Activated CD8-positive, alpha-beta T cell treated with anti-CD3 and anti-CD28 coated beads for 36 hours (primary cell): ENCODE results near the gene SLC12A3. TPM values are rescaled to one million over a fixed set of nuclear protein-coding genes. Genes with fewer than 3 reads are reported as not detected.
A peak's percentile ranks its signal among the peaks of the same experiment; 100 is the strongest.

Experiments used
- ATAC-seq: fragments of 200-7000 bp; cut with Tn5 transposase; one replicate; pipeline ENCODE4 v1.10.0; 2021; ENCODE audit warnings: mild to moderate bottlenecking, moderate library complexity
- CTCF ChIA-PET: fragments of 350-600 bp; sonication (Branson Sonifier 250); formaldehyde crosslinking; loops from one replicate; lab custom pipeline; 2021; ENCODE audit warnings: antibody characterized with exemption; lab: Charles Lee
- POLR2A ChIA-PET: fragments of 350-600 bp; sonication (Branson Sonifier 250); formaldehyde crosslinking; loops from one replicate; lab custom pipeline; 2021; ENCODE audit warnings: antibody characterized with exemption; lab: Charles Lee
- DNase-seq: peaks from one replicate; pipeline ENCODE4 v3.0.0-alpha.2; 2020
- H3K27ac Mint-ChIP-seq: one replicate; pipeline ENCODE4 v1.8.0; 2021; ENCODE audit warnings: mild to moderate bottlenecking, mixed read lengths
- H3K27me3 Mint-ChIP-seq: one replicate; pipeline ENCODE4 v1.8.0; 2021; ENCODE audit warnings: mixed read lengths
- H3K36me3 Mint-ChIP-seq: one replicate; pipeline ENCODE4 v1.8.0; 2021; ENCODE audit warnings: low read depth, mixed read lengths
- H3K4me1 Mint-ChIP-seq: one replicate; pipeline ENCODE4 v1.8.0; 2021; ENCODE audit warnings: low read depth, mixed read lengths
- H3K4me3 Mint-ChIP-seq: one replicate; pipeline ENCODE4 v1.8.0; 2021; ENCODE audit warnings: mild to moderate bottlenecking, moderate library complexity, mixed read lengths
- H3K9me3 Mint-ChIP-seq: one replicate; pipeline ENCODE4 v1.8.0; 2021; ENCODE audit warnings: mixed read lengths
- CTCF ChIP-seq: fragments of 200-600 bp; IDR thresholded peaks from one replicate; pipeline ENCODE4 v1.8.0; 2022; ENCODE audit warnings: antibody characterized with exemption, mild to moderate bottlenecking
- intact Hi-C: fragments of 100-400 bp; cut with micrococcal nuclease; formaldehyde crosslinking; loops from one replicate; pipeline ENCODE4 v1.10.0; 2022
- total RNA-seq, 2 experiments: library from RNA; stranded (reverse); gene quantifications; one replicate each; pipeline ENCODE4 v1.2.3, GENCODE V29; 2021

Gene SLC12A3
- total RNA-seq, 2 experiments from 2014 or later, result not detected

DNA sequence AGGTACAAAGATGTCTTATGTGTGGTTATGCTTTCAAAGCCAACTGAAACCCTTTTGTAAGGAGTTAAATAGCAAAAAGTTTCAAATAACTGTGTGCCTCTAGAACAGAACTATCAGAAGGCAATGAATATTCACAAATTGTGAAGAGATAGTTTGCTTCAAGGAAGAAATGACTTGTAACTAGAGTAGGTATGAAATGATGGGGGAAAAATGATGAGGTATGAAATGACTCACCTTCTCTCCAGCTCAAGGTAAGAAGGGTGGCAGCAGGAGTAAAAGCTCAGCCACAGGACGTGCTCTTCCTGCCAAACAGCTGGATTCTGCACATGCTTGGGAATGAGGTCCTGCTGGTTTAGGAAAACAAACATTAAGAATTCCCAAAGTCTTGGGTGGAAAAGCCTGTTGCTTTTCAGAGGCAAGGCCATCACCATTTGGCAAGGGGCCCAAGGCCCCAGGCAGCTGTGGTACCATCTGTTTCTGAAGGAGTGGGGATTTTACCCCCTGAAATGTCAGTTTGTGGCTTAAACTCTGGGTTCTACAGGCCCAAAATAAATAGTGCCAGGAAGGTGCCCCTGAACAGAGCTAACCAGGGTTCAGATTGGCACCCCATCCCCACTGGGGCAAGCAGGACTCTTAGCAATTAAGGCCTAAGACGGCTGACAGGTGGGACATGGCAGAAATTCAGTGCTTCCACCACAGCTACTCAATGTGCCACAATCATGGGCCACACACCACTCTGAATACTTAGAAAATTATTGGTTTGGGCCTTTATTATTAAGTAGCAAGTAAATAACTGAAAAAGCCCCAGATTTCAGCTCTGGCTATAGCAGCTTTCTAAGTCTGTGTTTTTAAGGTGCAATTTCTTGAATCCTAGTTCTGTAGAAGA lies 80.2 kb downstream of the SLC12A3 start:
- peak overlapping the region; percentile 89 for H3K27ac Mint-ChIP-seq
- no peaks in the 10 kb centered on the region for H3K27me3 Mint-ChIP-seq
- no peaks in the 10 kb centered on the region for H3K9me3 Mint-ChIP-seq
- ATAC-seq, result peak; percentile 78
- POLR2A ChIA-PET, result interaction anchor here (0.6 to 8.2 kb wide), 24 partner anchors 10 to 498 kb away, joined by 3 to 145 read pairs (median 4); partner anchors contain the start of genes HERPUD1 and NLRC5
- peak overlapping the region; percentile 21 for H3K4me3 Mint-ChIP-seq
- intact Hi-C loops, result no loop called here
- H3K36me3 Mint-ChIP-seq, result peaks cover 46% of the 10 kb centered on the region
- CTCF ChIA-PET, result interaction anchor here (0.6 to 5.9 kb wide), 11 partner anchors 9 to 368 kb away, joined by 3 to 53 read pairs (median 5); partner anchors contain the start of genes CETP, HERPUD1 and SLC12A3
- TF ChIP-seq CTCF, result no peak
- DNase-seq, result peak; percentile 66
- H3K4me1 Mint-ChIP-seq, result peaks cover 54% of the 10 kb centered on the region

GRCh38 chr16:56945847-56946527 lies 81.0 kb downstream of the SLC12A3 start:
- Mint-ChIP-seq H3K36me3 (peaks cover 39% of the 10 kb centered on the region), H3K4me1 (peaks cover 56% of the 10 kb centered on the region), H3K27me3 (no peaks in the 10 kb centered on the region), H3K9me3 (no peaks in the 10 kb centered on the region), H3K27ac (peak overlapping the region; percentile 42), H3K4me3 (no peak overlapping the region)
- intact Hi-C loops, result no loop called here
- ATAC-seq (no peak), DNase-seq (no peak)
- TF ChIP-seq CTCF, result no peak
- ChIA-PET POLR2A (interaction anchor here (0.6 to 8.2 kb wide), 22 partner anchors 9 to 498 kb away, joined by 3 to 145 read pairs (median 4); partner anchors contain the start of genes HERPUD1 and NLRC5), CTCF (interaction anchor here (0.6 to 5.9 kb wide), 7 partner anchors 12 to 153 kb away, joined by 3 to 53 read pairs (median 7); partner anchors contain the start of genes CETP, HERPUD1 and SLC12A3)

- peaks cover 54% of the 10 kb centered on the region for H3K4me1 Mint-ChIP-seq
- DNase-seq (peak; percentile 35), ATAC-seq (no peak)
- POLR2A ChIA-PET, result interaction anchor here (0.6 to 8.2 kb wide), 13 partner anchors 8 to 108 kb away, joined by 3 to 145 read pairs (median 4); partner anchors contain the start of genes HERPUD1 and NLRC5
- intact Hi-C loops, result no loop called here
- CTCF ChIA-PET, result interaction anchor here (0.8 to 5.9 kb wide), 4 partner anchors 17 to 82 kb away, joined by 3 to 53 read pairs (median 11); partner anchors contain the start of genes CETP and SLC12A3
- peak overlapping the region; percentile 50 for H3K27ac Mint-ChIP-seq
- no peak for TF ChIP-seq CTCF
- no peaks in the 10 kb centered on the region for H3K27me3 Mint-ChIP-seq
- peaks cover 32% of the 10 kb centered on the region for H3K36me3 Mint-ChIP-seq
- no peaks in the 10 kb centered on the region for H3K9me3 Mint-ChIP-seq
- no peak overlapping the region for H3K4me3 Mint-ChIP-seq
Measured at GRCh38 chr16:56946767-56947603, 82.0 kb downstream of the SLC12A3 start.

DNA sequence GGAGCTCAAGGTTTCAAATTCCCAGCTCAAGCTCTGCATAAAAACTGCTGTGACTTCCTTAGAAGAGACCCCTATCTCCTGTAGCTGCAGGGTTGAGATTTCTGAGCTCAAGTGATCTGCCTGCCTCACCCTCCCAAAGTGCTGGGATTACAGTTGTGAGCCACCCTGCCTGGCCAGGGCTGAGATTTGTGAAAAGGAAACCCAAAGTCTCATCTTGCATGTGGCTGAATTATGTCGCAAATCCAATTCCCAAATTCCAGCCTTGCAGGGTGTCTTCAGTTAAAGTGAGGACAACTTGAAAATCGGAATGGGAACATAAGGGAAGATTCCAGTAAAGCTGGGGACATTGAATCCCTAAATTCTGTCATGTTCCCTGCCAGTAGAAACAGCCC lies 82.6 kb downstream of the SLC12A3 start:
- CTCF ChIA-PET, result interaction anchor here (0.8 to 8.0 kb wide), 3 partner anchors 16 to 80 kb away, joined by 3 to 108 read pairs (median 53); partner anchors contain the start of genes CETP and SLC12A3
- Mint-ChIP-seq H3K27me3 (no peaks in the 10 kb centered on the region), H3K9me3 (no peaks in the 10 kb centered on the region), H3K27ac (peak overlapping the region; percentile 50), H3K4me3 (no peak overlapping the region), H3K36me3 (peaks cover 27% of the 10 kb centered on the region), H3K4me1 (peaks cover 50% of the 10 kb centered on the region)
- ATAC-seq (no peak), DNase-seq (no peak)
- no peak for TF ChIP-seq CTCF
- intact Hi-C loops, result no loop called here
- POLR2A ChIA-PET, result interaction anchor here (0.6 to 8.2 kb wide), 12 partner anchors 9 to 107 kb away, joined by 3 to 145 read pairs (median 4); partner anchors contain the start of genes HERPUD1 and NLRC5
